Measurements from ENCODE around the gene GRPEL1. TPM values are rescaled to one million over a fixed set of nuclear protein-coding genes. Genes with fewer than 3 reads are reported as not detected.

GRPEL1 gene
- total RNA-seq, 1 donor from 2014 or later: 55.8 TPM

- H3K9ac ChIP-seq (ENCODE audit: low read length): peak within 1 kb of the TSS; percentile 95
- Mint-ChIP-seq H3K9me3 (ENCODE audit: unreplicated experiment) (no peaks in the 10 kb centered on the region), H3K27me3 (ENCODE audit: low read depth, unreplicated experiment) (no peaks in the 10 kb centered on the region), H3K4me3 (ENCODE audit: unreplicated experiment) (peak within 1 kb of the TSS; percentile 93), H3K27ac (ENCODE audit: unreplicated experiment) (peak within 1 kb of the TSS; percentile 96), H3K4me1 (ENCODE audit: low read depth, unreplicated experiment) (peaks cover 30% of the 10 kb centered on the region), H3K36me3 (ENCODE audit: low read depth, unreplicated experiment) (peaks cover 5% of the 10 kb centered on the region)
- TF ChIP-seq EZH2 (IDR thresholded peaks at IDR 0.05; ENCODE audit: insufficient read depth, low read length) (no peak), CTCF (IDR thresholded peaks at IDR 0.05; ENCODE audit: insufficient read depth, low read depth, low read length) (no peak)
- peaks cover 48% of the 10 kb centered on the region for H4K20me1 ChIP-seq (ENCODE audit: insufficient read depth, low read length)
- H3K4me3 ChIP-seq (ENCODE audit: insufficient read depth, low read depth, low read length): peak within 1 kb of the TSS; percentile 86
- peak; percentile 27 for DNase-seq (ENCODE audit: low read depth)
- no peaks in the 10 kb centered on the region for H3K9me3 ChIP-seq (ENCODE audit: insufficient read depth, low read depth, low read length)
- H3K79me2 ChIP-seq (ENCODE audit: insufficient read depth, low read length): peaks cover 50% of the 10 kb centered on the region
- peaks cover 21% of the 10 kb centered on the region for H3K4me1 ChIP-seq (ENCODE audit: insufficient read depth, low read length)
- H2AFZ ChIP-seq (ENCODE audit: low read depth, low read length): peak within 1 kb of the TSS; percentile 97
- peak within 1 kb of the TSS; percentile 100 for H3K4me2 ChIP-seq (ENCODE audit: low read length)
- no peaks in the 10 kb centered on the region for H3K36me3 ChIP-seq (ENCODE audit: insufficient read depth, low read length)
- H3K27me3 ChIP-seq (ENCODE audit: insufficient read depth, low read length): no peaks in the 10 kb centered on the region
- peak within 1 kb of the TSS; percentile 81 for H3K27ac ChIP-seq (ENCODE audit: low read depth, low read length)
- FAIRE-seq: no peak
These were observed 24.4 kb downstream of the GRPEL1 start, which contains the start of gene TADA2B for GRCh38 chr4:7043284-7044136. TSS of gene TADA2B (plus strand) at chr4:7043372. CDS start at chr4:7043580, 208 bp downstream.

- FAIRE-seq (no peak), DNase-seq (ENCODE audit: low read depth) (peak; percentile 93)
- peak overlapping the region; percentile 97 for H2AFZ ChIP-seq (ENCODE audit: low read depth, low read length)
- no peaks in the 10 kb centered on the region for H3K9me3 ChIP-seq (ENCODE audit: insufficient read depth, low read depth, low read length)
- peak overlapping the region; percentile 77 for H3K4me3 ChIP-seq (ENCODE audit: insufficient read depth, low read depth, low read length)
- Mint-ChIP-seq H3K27me3 (ENCODE audit: low read depth, unreplicated experiment) (no peaks in the 10 kb centered on the region), H3K4me3 (ENCODE audit: unreplicated experiment) (peak overlapping the region; percentile 93), H3K9me3 (ENCODE audit: unreplicated experiment) (no peaks in the 10 kb centered on the region), H3K36me3 (ENCODE audit: low read depth, unreplicated experiment) (peaks cover 5% of the 10 kb centered on the region), H3K4me1 (ENCODE audit: low read depth, unreplicated experiment) (peaks cover 30% of the 10 kb centered on the region), H3K27ac (ENCODE audit: unreplicated experiment) (peak overlapping the region; percentile 96)
- H3K4me2 ChIP-seq (ENCODE audit: low read length): peak overlapping the region; percentile 99
- H3K27me3 ChIP-seq (ENCODE audit: insufficient read depth, low read length): no peaks in the 10 kb centered on the region
- H3K79me2 ChIP-seq (ENCODE audit: insufficient read depth, low read length): peaks cover 43% of the 10 kb centered on the region
- H3K27ac ChIP-seq (ENCODE audit: low read depth, low read length): peak overlapping the region; percentile 81
- H3K36me3 ChIP-seq (ENCODE audit: insufficient read depth, low read length): no peaks in the 10 kb centered on the region
- TF ChIP-seq CTCF (IDR thresholded peaks at IDR 0.05; ENCODE audit: insufficient read depth, low read depth, low read length): peak; percentile 7
- TF ChIP-seq EZH2 (IDR thresholded peaks at IDR 0.05; ENCODE audit: insufficient read depth, low read length): no peak
- peak overlapping the region; percentile 85 for H3K9ac ChIP-seq (ENCODE audit: low read length)
- peaks cover 21% of the 10 kb centered on the region for H3K4me1 ChIP-seq (ENCODE audit: insufficient read depth, low read length)
- H4K20me1 ChIP-seq (ENCODE audit: insufficient read depth, low read length): peaks cover 40% of the 10 kb centered on the region
These were observed 25.2 kb downstream of the GRPEL1 start for GRCh38 chr4:7042503-7043283.
